A673 (cell line): ENCODE results near the gene AGAP1.

Experiments used
- EZH2 ChIP-seq: fragments of 200-600 bp; sonication (generic); IDR thresholded peaks from 2 replicates; pipeline ENCODE4 v1.6.1; 2017; ENCODE audit warnings: borderline replicate concordance, low read depth, mild to moderate bottlenecking, mixed read lengths, antibody characterized with exemption, low read length; ENCODE audit not compliant: poor library complexity, severe bottlenecking
- TF ChIP-seq, protein P1 (sequence below): fragments of 300-800, 200-600 bp; sonication (generic); conservative IDR thresholded peaks from 2 replicates; pipeline ENCODE4 v1.5.1; 2017; ENCODE audit warnings: low read depth, mild to moderate bottlenecking, antibody characterized with exemption, low read length, moderate library complexity, mixed read lengths

DNA sequence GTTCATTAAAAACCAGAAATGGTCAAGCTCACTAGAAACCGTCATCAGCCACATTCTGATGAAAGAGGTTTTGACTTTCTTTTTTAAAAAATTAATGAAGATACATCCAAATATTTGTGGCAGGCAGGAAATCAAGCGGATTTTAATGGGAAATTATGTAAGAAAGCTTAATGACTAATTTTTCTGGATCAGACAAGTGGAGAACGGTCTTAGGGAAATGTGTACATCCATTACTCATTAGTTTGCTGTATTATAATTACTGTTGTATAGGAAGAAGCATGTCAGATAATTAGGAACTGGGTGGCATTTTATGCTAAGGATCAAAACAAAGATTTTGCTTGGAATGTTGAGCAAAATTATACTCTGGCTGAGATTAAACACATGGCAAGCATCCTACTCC, 39.4 kb downstream of the AGAP1 start:
- TF ChIP-seq, protein P1, sequence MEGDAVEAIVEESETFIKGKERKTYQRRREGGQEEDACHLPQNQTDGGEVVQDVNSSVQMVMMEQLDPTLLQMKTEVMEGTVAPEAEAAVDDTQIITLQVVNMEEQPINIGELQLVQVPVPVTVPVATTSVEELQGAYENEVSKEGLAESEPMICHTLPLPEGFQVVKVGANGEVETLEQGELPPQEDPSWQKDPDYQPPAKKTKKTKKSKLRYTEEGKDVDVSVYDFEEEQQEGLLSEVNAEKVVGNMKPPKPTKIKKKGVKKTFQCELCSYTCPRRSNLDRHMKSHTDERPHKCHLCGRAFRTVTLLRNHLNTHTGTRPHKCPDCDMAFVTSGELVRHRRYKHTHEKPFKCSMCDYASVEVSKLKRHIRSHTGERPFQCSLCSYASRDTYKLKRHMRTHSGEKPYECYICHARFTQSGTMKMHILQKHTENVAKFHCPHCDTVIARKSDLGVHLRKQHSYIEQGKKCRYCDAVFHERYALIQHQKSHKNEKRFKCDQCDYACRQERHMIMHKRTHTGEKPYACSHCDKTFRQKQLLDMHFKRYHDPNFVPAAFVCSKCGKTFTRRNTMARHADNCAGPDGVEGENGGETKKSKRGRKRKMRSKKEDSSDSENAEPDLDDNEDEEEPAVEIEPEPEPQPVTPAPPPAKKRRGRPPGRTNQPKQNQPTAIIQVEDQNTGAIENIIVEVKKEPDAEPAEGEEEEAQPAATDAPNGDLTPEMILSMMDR = no peak
- no peak for TF ChIP-seq EZH2
